ENCODE measurements around the gene TREML4.
"Not testable (repeated sequence)": the region's sequence is repeated elsewhere in the genome, so short reads cannot be mapped to it uniquely, and the experiment has no call there.

The TREML4 gene

GRCh38 chr6:41228096-41228495 is at the start of gene TREML4:
TREML4 (plus strand) TSS chr6:41228349; CDS start chr6:41228428, 79 bp downstream.
- peaks cover 5% of the 10 kb centered on the region for H3K27me3 Mint-ChIP-seq
- intact Hi-C loops (cut with micrococcal nuclease): loop anchor here (10.0 kb wide), 1 partner anchor 87 kb away; no protein-coding TSS in a partner anchor
- H3K4me1 Mint-ChIP-seq (ENCODE audit: low read depth): peaks cover 29% of the 10 kb centered on the region
- no peaks in the 10 kb centered on the region for H3K9me3 Mint-ChIP-seq
- no peaks in the 10 kb centered on the region for H3K36me3 Mint-ChIP-seq (ENCODE audit: low read depth)
- H3K27ac Mint-ChIP-seq: no peak within 1 kb of the TSS
- no peak within 1 kb of the TSS for H3K4me3 Mint-ChIP-seq

GRCh38 chr6:41179163-41179562 is 49.0 kb upstream of the TREML4 start:
- Mint-ChIP-seq H3K9me3 (no peaks in the 10 kb centered on the region), H3K36me3 (ENCODE audit: low read depth) (no peaks in the 10 kb centered on the region)
- intact Hi-C loops (cut with micrococcal nuclease): no loop called here

GRCh38 chr6:41181566-41181965 is 46.6 kb upstream of the TREML4 start:
- H3K27ac Mint-ChIP-seq: peak overlapping the region; percentile 92
- no peaks in the 10 kb centered on the region for H3K9me3 Mint-ChIP-seq
- no peak overlapping the region for H3K4me3 Mint-ChIP-seq
- intact Hi-C loops (cut with micrococcal nuclease): no loop called here
- H3K27me3 Mint-ChIP-seq: peaks cover 5% of the 10 kb centered on the region
- peaks cover 49% of the 10 kb centered on the region for H3K4me1 Mint-ChIP-seq (ENCODE audit: low read depth)
- no peaks in the 10 kb centered on the region for H3K36me3 Mint-ChIP-seq (ENCODE audit: low read depth)

More at GRCh38 chr6:41179163-41179562, 49.0 kb upstream of the TREML4 start:
- Mint-ChIP-seq H3K27ac (no peak overlapping the region), H3K27me3 (peaks cover 9% of the 10 kb centered on the region), H3K4me1 (ENCODE audit: low read depth) (peaks cover 30% of the 10 kb centered on the region), H3K4me3 (no peak overlapping the region)

GRCh38 chr6:41182069-41183034 is 45.8 kb upstream of the TREML4 start:
- H3K4me1 Mint-ChIP-seq (ENCODE audit: low read depth): peaks cover 56% of the 10 kb centered on the region
- peaks cover under 1% of the 10 kb centered on the region for H3K27me3 Mint-ChIP-seq
- no peaks in the 10 kb centered on the region for H3K9me3 Mint-ChIP-seq
- H3K4me3 Mint-ChIP-seq: no peak overlapping the region
- peak overlapping the region; percentile 92 for H3K27ac Mint-ChIP-seq
- intact Hi-C loops (cut with micrococcal nuclease): loop anchor here (1.0 to 2.0 kb wide), 2 partner anchors 90 to 108 kb away; no protein-coding TSS in a partner anchor
- no peaks in the 10 kb centered on the region for H3K36me3 Mint-ChIP-seq (ENCODE audit: low read depth)

GRCh38 chr6:41184761-41185160 is 43.4 kb upstream of the TREML4 start:
- no peak overlapping the region for H3K4me3 Mint-ChIP-seq
- H3K4me1 Mint-ChIP-seq (ENCODE audit: low read depth): peaks cover 69% of the 10 kb centered on the region

GRCh38 chr6:41186031-41186562 is 42.1 kb upstream of the TREML4 start:
- intact Hi-C loops (cut with micrococcal nuclease): no loop called here

More at GRCh38 chr6:41184761-41185160, 43.4 kb upstream of the TREML4 start:
- intact Hi-C loops (cut with micrococcal nuclease): no loop called here
- Mint-ChIP-seq H3K36me3 (ENCODE audit: low read depth) (no peaks in the 10 kb centered on the region), H3K27ac (peak overlapping the region; percentile 73), H3K27me3 (no peaks in the 10 kb centered on the region), H3K9me3 (peaks cover 7% of the 10 kb centered on the region)

GRCh38 chr6:41187924-41188886 is 39.9 kb upstream of the TREML4 start:
- H3K4me3 Mint-ChIP-seq: no peak overlapping the region
- H3K27ac Mint-ChIP-seq: peak overlapping the region; percentile 40
- peaks cover 56% of the 10 kb centered on the region for H3K4me1 Mint-ChIP-seq (ENCODE audit: low read depth)

More at GRCh38 chr6:41186031-41186562, 42.1 kb upstream of the TREML4 start:
- Mint-ChIP-seq H3K4me3 (no peak overlapping the region), H3K27ac (peak overlapping the region; percentile 73), H3K9me3 (peaks cover 16% of the 10 kb centered on the region), H3K27me3 (no peaks in the 10 kb centered on the region), H3K4me1 (ENCODE audit: low read depth) (peaks cover 66% of the 10 kb centered on the region), H3K36me3 (ENCODE audit: low read depth) (peaks cover 6% of the 10 kb centered on the region)

GRCh38 chr6:41189046-41189445 is 39.1 kb upstream of the TREML4 start:
- H3K4me3 Mint-ChIP-seq; intact Hi-C loops (cut with micrococcal nuclease); H3K27me3 Mint-ChIP-seq; H3K27ac Mint-ChIP-seq: not testable (repeated sequence)
- Mint-ChIP-seq H3K9me3 (peaks cover 16% of the 10 kb centered on the region), H3K36me3 (ENCODE audit: low read depth) (peaks cover 30% of the 10 kb centered on the region), H3K4me1 (ENCODE audit: low read depth) (peaks cover 51% of the 10 kb centered on the region)

More at GRCh38 chr6:41187924-41188886, 39.9 kb upstream of the TREML4 start:
- H3K27me3 Mint-ChIP-seq: no peaks in the 10 kb centered on the region
- peaks cover 16% of the 10 kb centered on the region for H3K9me3 Mint-ChIP-seq
- intact Hi-C loops (cut with micrococcal nuclease): no loop called here
- H3K36me3 Mint-ChIP-seq (ENCODE audit: low read depth): peaks cover 21% of the 10 kb centered on the region

- H3K4me1 Mint-ChIP-seq (ENCODE audit: low read depth): peaks cover 48% of the 10 kb centered on the region
- H3K36me3 Mint-ChIP-seq (ENCODE audit: low read depth): peaks cover 39% of the 10 kb centered on the region
Measured at GRCh38 chr6:41189967-41190366, 38.2 kb upstream of the TREML4 start.

GRCh38 chr6:41190791-41191190 is 37.4 kb upstream of the TREML4 start:
- Mint-ChIP-seq H3K36me3 (ENCODE audit: low read depth) (peaks cover 42% of the 10 kb centered on the region), H3K9me3 (peaks cover 16% of the 10 kb centered on the region), H3K4me1 (ENCODE audit: low read depth) (peaks cover 39% of the 10 kb centered on the region), H3K27ac (peak overlapping the region; percentile 47), H3K27me3 (peaks cover 3% of the 10 kb centered on the region), H3K4me3 (no peak overlapping the region)
- intact Hi-C loops (cut with micrococcal nuclease): no loop called here

More at GRCh38 chr6:41189967-41190366, 38.2 kb upstream of the TREML4 start:
- intact Hi-C loops (cut with micrococcal nuclease): no loop called here
- Mint-ChIP-seq H3K27ac (no peak overlapping the region), H3K27me3 (peaks cover 3% of the 10 kb centered on the region), H3K9me3 (peaks cover 16% of the 10 kb centered on the region), H3K4me3 (no peak overlapping the region)

GRCh38 chr6:41191569-41191968 is 36.6 kb upstream of the TREML4 start:
- H3K36me3 Mint-ChIP-seq (ENCODE audit: low read depth): peaks cover 42% of the 10 kb centered on the region
- H3K27me3 Mint-ChIP-seq: peaks cover 3% of the 10 kb centered on the region
- H3K9me3 Mint-ChIP-seq: peaks cover 16% of the 10 kb centered on the region
- H3K4me1 Mint-ChIP-seq (ENCODE audit: low read depth): peaks cover 32% of the 10 kb centered on the region
- H3K4me3 Mint-ChIP-seq: no peak overlapping the region
- peak overlapping the region; percentile 47 for H3K27ac Mint-ChIP-seq
- intact Hi-C loops (cut with micrococcal nuclease): no loop called here

- Mint-ChIP-seq H3K9me3 (peaks cover 16% of the 10 kb centered on the region), H3K4me3 (no peak overlapping the region), H3K4me1 (ENCODE audit: low read depth) (peaks cover 33% of the 10 kb centered on the region), H3K27me3 (peaks cover 5% of the 10 kb centered on the region), H3K36me3 (ENCODE audit: low read depth) (peaks cover 58% of the 10 kb centered on the region), H3K27ac (no peak overlapping the region)
- intact Hi-C loops (cut with micrococcal nuclease): no loop called here
Measured at GRCh38 chr6:41193171-41193734, 34.9 kb upstream of the TREML4 start.

- Mint-ChIP-seq H3K27ac (no peak overlapping the region), H3K4me3 (no peak overlapping the region), H3K4me1 (ENCODE audit: low read depth) (peaks cover 33% of the 10 kb centered on the region), H3K27me3 (peaks cover 5% of the 10 kb centered on the region), H3K36me3 (ENCODE audit: low read depth) (peaks cover 58% of the 10 kb centered on the region), H3K9me3 (peaks cover 16% of the 10 kb centered on the region)
- intact Hi-C loops (cut with micrococcal nuclease): no loop called here
Measured at GRCh38 chr6:41193884-41194283, 34.3 kb upstream of the TREML4 start.

Measured in dendritic cell treated with granulocyte-macrophage colony-stimulating factor and Interleukin-4, amounts not matched to agents 40 ng/mL and 50 ng/mL, for 4 days (primary cell).